ENCODE data around the gene GLP2R. TPM values are rescaled to one million over a fixed set of nuclear protein-coding genes. Genes with fewer than 3 reads are reported as not detected.

Gene GLP2R
- total RNA-seq, 1 donor from 2014 or later = not detected

DNA sequence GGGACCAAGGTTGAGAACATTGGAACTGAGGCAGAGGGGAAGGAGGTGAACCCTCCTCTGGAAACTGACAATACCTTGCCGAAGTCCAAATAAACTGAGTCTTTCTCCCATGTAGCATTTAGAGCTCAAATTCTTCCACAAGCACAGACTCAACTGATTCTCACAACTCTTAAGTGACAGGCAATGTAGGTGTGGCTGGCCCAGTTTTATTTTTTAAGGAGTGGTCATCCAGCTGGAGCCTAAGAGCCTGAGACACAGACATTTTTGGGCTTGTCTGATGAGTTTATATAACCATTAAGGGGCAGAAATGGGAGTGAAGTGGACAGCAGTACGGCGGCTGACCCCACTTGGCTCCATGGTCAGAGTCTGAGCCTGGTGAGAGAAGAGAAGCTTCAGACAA lies 68.5 kb downstream of the GLP2R start:
- H3K4me3 ChIP-seq = no peak overlapping the region
- no peaks in the 10 kb centered on the region for H3K9me3 ChIP-seq
- H3K4me1 ChIP-seq = no peaks in the 10 kb centered on the region
- no peaks in the 10 kb centered on the region for H3K36me3 ChIP-seq
- no peak overlapping the region for H3K27ac ChIP-seq
- no peaks in the 10 kb centered on the region for H3K27me3 ChIP-seq
- TF ChIP-seq, protein P1, sequence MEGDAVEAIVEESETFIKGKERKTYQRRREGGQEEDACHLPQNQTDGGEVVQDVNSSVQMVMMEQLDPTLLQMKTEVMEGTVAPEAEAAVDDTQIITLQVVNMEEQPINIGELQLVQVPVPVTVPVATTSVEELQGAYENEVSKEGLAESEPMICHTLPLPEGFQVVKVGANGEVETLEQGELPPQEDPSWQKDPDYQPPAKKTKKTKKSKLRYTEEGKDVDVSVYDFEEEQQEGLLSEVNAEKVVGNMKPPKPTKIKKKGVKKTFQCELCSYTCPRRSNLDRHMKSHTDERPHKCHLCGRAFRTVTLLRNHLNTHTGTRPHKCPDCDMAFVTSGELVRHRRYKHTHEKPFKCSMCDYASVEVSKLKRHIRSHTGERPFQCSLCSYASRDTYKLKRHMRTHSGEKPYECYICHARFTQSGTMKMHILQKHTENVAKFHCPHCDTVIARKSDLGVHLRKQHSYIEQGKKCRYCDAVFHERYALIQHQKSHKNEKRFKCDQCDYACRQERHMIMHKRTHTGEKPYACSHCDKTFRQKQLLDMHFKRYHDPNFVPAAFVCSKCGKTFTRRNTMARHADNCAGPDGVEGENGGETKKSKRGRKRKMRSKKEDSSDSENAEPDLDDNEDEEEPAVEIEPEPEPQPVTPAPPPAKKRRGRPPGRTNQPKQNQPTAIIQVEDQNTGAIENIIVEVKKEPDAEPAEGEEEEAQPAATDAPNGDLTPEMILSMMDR (IDR thresholded peaks at IDR 0.05) = no peak
- intact Hi-C loops (cut with DNase I) = no loop called here
- DNase-seq (ENCODE audit: low spot score in 2 of 2) = no peak

DNA sequence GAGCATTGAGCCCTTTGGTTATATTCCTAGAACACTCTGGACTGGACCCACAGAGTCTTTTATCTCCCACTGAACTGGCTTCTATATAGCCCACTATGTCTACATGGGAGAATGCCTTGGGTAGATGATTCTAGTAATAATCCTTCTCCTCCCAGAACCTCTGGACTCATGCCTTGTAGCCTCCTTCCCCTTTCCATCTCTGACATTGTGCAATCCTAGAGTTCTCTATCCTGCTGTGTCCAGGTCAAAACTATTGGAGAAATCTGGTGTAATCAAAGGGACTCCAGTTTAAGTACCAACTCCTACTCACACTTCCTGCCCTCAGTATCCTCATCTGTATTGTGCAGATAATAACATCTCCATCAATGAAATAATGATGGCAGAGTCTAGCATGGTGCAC lies 70.2 kb downstream of the GLP2R start:
- no peak for DNase-seq (ENCODE audit: low spot score in 2 of 2)
- no peak overlapping the region for H3K4me3 ChIP-seq
- no peaks in the 10 kb centered on the region for H3K36me3 ChIP-seq
- no peak overlapping the region for H3K27ac ChIP-seq
- TF ChIP-seq, protein P1 (IDR thresholded peaks at IDR 0.05) = no peak
- H3K27me3 ChIP-seq = no peaks in the 10 kb centered on the region
- no peaks in the 10 kb centered on the region for H3K9me3 ChIP-seq
- intact Hi-C loops (cut with DNase I) = no loop called here
- H3K4me1 ChIP-seq = no peaks in the 10 kb centered on the region

DNA sequence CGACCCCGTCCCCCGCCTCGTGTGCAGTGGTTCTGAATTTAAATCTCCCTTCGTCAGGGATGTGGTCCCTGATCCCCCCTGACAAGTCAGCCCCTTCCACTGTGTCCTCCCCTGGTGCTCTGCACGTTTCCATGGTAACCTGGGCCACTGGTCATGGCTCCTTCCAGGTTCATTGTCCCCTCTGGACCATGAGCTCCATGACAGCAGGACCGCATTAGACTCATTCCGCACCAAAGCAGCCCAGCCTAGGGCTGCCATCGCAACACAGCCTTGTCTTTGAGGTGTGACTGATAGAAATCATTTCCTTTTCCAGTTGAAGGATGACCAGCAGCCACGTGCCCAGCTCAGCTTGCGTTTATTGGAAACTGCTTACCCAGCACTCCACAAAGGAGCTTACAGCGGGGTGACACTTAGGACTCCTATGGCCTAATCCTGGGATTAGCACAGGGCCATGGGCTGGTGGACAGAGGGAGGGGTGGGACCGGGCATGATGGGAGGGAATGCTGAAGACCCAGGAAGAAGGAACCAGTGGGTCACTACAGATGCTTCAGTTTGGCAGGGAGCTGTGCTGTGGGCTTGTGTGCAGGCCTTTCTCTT lies 71.7 kb downstream of the GLP2R start:
- intact Hi-C loops (cut with DNase I) = no loop called here
- H3K36me3 ChIP-seq = no peaks in the 10 kb centered on the region
- no peak for DNase-seq (ENCODE audit: low spot score in 2 of 2)
- H3K27me3 ChIP-seq = no peaks in the 10 kb centered on the region
- H3K4me3 ChIP-seq = no peak overlapping the region
- H3K9me3 ChIP-seq = no peaks in the 10 kb centered on the region
- no peak overlapping the region for H3K27ac ChIP-seq
- no peaks in the 10 kb centered on the region for H3K4me1 ChIP-seq
- TF ChIP-seq, protein P1 (IDR thresholded peaks at IDR 0.05) = no peak

DNA sequence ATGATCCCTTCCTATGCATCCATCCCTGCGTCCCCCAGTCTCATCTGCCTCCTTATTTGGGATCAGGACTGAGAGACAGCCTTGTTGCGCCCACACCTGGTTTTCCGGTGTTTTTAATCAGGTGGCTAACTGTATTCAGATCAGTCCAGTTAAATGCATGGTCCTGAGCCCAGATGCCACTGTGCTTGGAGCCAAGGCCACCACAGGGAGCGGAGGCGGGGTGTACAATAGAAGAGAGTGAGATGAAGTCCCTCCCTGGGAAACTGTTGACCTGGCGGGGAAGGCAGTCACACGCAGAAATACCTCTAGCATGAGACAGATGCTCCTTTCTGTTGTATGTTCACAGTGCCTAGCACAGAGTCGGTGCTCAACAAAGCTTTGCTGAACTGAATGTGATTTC lies 73.1 kb downstream of the GLP2R start:
- no peak overlapping the region for H3K4me3 ChIP-seq
- intact Hi-C loops (cut with DNase I) = no loop called here
- no peaks in the 10 kb centered on the region for H3K27me3 ChIP-seq
- H3K4me1 ChIP-seq = no peaks in the 10 kb centered on the region
- H3K27ac ChIP-seq = no peak overlapping the region
- no peak for DNase-seq (ENCODE audit: low spot score in 2 of 2)
- H3K9me3 ChIP-seq = no peaks in the 10 kb centered on the region
- TF ChIP-seq, protein P1 (IDR thresholded peaks at IDR 0.05) = no peak
- H3K36me3 ChIP-seq = no peaks in the 10 kb centered on the region

- DNase-seq (ENCODE audit: low spot score in 2 of 2) = no peak
- H3K27ac ChIP-seq = no peak overlapping the region
- no peak overlapping the region for H3K4me3 ChIP-seq
- intact Hi-C loops (cut with DNase I) = no loop called here
- H3K36me3 ChIP-seq = no peaks in the 10 kb centered on the region
- no peaks in the 10 kb centered on the region for H3K9me3 ChIP-seq
- TF ChIP-seq, protein P1 (IDR thresholded peaks at IDR 0.05) = no peak
- no peaks in the 10 kb centered on the region for H3K27me3 ChIP-seq
- H3K4me1 ChIP-seq = no peaks in the 10 kb centered on the region
Measured at GRCh38 chr17:9899280-9900043, 73.7 kb downstream of the GLP2R start.
